HG03039 (cell line): ENCODE measurements around the gene EID1.

Source experiments
- ATAC-seq: cut with Tn5 transposase; IDR thresholded peaks from one replicate; pipeline ENCODE4 v1.9.1; 2021; ENCODE audit warnings: mild to moderate bottlenecking, moderate library complexity; ENCODE audit not compliant: unreplicated experiment

The EID1 gene

DNA sequence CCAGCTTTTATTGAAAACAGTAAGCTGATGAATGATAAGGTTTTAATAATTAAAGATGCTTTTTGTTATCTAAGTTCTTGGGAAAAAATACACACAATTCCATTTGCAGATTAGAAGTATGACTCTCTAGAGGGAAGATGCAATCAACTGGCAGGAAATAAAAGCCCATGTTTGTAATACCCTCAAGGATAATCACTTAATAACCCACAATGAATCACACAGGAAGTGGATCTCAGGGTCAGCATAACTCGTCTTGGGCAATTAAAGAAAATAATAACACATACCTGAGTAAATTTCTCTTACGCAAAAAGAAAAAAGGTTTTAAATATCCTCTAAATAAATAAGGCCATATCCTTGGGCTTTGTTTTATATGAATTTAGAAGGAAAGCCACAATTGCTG lies 9.4 kb upstream of the EID1 start:
- ATAC-seq = no peak

DNA sequence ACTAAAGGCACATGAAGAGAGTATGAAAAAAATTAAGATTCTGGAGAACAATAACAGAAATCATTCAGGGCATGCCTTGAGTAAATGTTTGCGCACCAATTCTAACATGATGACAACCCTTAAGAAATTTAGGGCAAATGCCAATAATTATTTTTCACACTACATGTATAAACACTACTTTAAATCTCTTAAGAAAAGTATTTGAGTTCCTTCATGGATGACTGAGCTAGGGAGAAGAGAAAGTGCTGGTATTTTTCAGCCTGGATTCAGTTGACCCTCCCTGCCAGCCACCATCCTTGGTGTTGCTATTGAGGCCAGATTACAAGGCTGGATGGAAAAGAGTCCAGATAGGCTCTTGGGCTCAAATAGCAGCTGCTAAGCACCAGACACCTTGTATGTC lies 8.0 kb upstream of the EID1 start:
- no peak for ATAC-seq

DNA sequence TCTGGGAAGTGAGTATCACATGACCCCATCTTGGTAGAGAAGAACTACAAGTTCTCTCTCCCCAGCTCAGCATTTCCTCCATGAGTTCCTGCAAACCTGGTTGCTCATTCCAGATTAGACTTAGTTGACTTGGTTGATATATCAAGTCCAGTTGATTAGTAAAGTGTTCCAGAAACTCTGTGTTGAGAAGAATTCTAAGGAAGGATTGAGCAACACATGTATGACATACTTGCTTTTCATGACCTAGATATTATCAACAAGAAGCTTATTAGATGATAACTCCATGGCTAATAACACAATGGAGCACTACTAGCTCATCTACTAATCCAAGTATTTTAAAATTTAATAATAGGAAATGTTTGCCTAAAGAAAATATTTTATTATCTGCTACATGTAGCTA lies 6.4 kb upstream of the EID1 start:
- ATAC-seq = no peak

DNA sequence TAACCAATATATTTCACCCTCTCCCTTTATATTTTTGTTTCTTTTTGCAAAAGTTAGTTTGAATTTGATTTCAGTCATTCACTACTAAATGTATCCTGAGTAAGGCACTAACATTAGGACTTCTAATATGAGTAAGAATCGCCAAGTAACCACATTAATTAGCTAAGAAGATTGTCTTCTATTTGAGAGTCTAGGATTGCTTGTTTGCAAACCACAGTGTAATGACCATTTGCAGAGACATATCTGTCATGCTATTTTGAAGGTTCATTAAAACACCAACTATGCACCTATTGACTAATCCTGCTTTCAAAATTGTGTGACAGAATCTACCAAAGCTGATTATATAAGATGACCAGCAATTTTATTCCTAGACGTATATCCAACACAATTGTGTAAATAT lies 5.3 kb upstream of the EID1 start:
- no peak for ATAC-seq

DNA sequence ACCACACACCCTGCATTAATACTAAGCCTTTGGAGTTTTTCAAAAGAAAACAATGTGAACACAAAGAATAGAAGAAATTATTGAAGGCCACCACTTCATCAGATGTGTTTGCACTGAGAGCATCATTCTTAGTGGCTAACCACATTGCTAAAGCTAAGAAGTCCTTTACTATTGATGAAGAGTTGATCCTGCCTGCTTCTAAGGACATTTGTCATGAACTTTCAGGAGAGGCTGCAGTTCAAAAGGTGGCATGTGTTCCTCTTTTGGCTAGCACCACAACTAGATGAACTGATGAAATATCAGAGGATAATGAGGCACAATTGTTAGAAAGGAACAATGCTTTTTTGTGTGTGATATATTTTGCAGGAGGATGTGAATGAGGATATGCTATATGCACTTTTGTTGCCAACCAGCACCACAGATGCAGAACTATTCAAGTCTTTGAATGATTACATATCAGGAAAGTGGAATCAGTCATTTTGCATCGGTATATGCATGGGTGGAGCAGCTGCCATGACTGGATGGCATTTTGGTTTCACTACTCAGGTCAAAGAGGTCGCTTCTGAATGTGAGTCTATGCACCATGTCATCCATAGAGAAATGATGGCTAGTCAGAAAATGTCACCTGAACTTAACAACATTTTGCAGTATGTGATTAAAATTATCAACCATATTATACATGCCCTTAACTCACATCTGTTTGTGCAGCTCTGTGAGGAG lies 2.5 kb upstream of the EID1 start:
- no peak for ATAC-seq

DNA sequence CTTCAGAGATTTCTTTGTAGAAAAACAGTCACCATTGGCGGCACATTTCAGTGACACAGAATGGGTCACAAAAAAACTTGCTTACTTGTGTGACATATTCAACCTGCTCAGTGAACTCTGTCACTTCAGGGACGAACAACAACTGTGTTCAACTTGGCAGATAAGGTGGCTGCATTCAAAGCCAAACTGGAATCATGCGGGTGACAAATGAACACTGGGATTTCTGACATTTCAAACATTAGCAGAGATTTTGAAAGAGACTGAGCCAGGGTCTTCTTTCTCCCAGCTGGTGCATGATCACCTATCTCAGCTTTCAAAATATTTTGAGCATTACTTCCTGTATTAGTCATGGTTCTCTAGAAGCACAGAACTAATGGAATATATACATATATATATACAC lies 1.9 kb upstream of the EID1 start:
- no peak for ATAC-seq

DNA sequence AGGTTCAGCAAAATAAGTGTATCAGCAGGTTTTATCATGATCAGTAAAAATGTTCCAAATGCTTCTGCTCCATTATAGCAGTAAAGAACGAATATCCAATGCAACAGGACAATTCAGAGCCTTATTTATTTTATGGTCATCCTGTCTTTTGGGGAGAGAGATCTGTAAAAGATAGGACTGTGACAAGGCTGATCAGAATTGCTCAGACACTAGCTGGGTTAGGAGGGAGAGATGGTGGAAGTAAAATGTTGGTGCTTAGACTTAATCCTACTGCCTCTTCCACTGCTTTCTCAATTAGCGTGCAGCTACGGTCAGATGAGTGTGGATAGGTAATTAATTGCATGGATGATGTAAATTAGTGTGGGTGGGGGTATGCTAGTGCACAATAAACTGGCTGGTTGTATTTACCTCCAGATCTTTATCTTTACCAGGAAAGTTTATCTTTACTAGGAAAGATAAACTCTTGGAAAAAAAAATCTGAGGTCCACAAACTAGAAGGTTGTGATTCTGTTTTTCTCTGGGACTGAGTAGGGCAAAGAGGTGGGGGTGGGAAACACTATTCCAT lies 2.2 kb downstream of the EID1 start:
- no peak for ATAC-seq

DNA sequence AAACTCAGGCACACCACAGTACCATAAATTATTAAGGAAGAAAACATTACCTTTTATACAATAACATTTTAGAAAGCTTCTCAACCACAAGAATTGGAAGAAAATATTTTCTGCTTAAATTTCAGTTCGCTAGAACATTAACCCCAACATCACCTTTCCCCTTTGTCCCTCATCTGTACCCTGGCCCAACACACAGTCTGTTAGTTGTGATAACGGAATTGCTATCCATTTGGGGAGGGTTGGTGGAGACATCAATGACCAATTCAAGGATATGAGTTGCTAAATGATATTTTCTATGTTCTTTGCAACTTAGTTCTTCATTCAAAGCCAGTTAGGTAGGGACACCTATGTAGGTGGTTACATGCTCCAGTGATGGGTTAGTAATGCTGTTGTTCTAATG lies 5.8 kb downstream of the EID1 start:
- ATAC-seq = no peak

DNA sequence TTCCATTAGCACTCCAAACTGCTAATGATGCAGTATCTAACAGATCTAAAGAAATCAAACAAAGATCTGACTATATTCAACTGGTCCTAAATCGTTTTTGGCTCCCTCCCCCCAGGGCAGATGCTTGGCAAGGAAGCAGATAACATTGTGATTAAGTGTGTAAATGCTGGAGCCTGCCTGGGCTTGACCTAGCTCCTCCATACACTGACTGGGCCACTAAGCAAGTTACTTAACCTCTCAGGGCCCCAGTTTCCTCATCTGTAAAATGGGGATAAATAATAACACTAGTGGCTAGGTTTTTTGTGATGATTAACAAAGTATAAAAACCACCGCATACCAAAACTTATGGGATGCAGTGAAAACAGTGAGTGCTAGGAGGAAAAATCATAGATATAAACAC lies 9.2 kb downstream of the EID1 start:
- no peak for ATAC-seq

DNA sequence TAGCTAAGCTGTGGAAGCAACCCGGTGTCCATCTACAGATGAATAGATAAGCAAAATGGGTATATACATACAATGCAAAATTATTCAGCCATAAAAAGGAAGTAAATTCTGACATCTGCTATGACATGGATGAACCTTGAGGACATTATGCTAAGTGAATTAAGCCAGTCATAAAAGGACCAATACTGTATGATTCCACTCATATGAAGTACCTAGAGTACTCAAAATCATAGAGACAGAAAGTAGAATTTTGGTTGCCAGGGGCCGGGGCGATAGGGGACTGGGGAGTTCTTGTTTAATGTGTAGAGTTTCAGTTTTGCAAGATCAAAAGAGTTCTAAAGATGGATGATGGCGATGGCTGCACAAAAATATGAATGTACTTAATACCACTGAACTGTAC lies 10.3 kb downstream of the EID1 start:
- ATAC-seq = no peak

DNA sequence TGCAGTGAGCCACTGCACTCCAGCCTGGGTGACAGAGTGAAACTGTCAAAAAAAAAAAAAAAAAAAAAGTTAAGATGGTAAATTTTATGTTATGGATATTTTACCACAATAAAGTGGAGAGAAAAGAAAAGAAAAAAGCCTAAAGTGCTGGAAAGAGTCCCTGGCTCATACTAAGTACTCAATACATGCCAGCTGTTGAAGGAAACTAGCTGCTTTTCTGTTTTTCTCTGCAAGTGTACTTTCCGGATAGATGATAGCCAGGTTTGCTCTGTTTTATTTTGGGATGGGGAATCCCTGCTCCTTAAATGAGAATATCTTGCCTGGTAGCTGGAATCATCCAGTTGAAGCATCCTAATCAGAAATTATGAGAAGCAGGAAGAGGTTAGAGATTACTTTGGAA lies 10.9 kb downstream of the EID1 start:
- no peak for ATAC-seq

DNA sequence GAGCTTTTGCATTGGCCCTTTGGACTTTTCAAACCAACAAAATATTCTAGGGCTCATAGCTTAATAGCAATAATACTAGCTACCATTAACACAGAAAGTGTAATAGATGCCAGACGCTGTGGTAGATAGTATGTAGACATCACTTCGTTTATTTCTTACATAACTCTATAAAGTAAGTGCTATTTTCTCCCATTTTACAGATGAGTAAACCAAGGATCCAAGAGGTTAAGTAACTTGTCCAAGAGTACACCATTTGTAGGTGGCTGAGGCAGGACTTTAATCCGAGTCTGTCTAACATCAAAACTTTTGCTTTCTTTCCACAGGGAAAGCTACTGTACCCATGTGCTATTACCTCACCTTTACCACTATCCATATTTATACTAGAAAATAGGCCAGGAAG lies 12.0 kb downstream of the EID1 start:
- ATAC-seq = no peak

DNA sequence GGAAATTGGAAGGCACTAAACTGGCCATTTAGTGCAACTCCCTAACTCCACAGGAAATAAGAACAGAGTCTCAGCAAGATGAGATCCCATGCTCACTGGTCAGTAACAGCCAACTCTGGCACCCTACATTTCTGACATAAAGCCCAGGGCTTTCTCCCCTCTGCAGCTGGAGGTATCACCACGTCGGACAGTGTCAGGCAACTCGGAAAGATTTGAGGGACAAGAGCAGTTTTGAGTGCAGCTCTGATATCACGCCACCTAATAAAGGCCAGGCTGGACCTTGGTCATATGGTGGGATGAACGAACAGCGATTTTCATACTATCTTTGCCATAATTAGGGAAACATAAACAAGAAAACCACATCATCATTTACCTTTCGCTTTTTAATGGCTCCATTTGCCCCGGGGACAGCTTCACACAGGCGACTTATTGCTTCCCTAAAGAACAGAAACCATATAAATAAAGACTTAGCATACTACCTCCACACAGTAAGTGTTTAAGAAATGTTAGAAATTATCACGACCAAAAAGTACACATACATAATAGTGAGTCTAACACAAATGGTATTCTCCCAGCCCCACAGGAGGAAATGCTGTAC lies 12.5 kb downstream of the EID1 start:
- no peak for ATAC-seq

DNA sequence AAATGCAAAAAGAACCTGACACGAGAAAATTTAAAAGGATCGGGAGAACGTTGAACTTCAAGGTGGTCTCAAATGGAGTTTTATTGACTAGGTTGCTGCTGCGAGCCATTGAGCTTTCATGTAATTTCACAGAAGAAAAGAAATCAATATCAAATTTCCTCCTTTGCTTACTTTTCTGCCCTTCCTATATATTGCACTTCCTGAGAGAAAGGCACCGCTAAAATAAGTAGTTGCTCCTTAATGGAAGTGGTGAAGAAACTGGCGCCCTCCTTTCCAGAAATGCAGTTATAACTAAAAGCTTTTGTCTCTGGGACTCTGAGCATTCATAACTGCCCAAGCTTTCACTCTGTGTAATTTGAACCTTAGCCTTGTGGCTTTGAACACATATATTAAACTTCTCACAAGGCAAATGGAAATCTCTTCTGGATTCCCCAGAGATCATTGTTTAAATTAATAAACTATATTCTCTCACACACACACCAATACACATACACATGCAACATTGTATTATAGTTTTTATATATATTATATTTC lies 13.4 kb downstream of the EID1 start:
- no peak for ATAC-seq

DNA sequence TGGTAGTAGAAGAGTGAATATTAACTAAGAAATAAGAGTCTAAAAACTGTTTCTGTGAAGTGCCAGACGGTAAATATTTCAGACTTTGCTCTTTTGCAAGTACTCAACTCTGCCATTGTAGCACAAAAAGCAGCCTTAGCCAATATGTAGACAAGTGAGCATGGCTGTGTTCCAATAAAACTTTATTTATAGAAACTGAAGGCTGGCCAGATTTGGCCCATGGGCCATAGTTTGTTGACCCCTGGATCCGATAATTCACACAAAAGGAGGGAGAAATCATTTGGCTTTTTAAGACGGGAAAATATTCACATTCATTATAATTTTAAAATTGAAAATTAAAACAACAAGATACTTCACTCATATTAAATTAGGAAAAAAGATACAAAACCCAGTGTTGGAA lies 15.4 kb downstream of the EID1 start:
- no peak for ATAC-seq

DNA sequence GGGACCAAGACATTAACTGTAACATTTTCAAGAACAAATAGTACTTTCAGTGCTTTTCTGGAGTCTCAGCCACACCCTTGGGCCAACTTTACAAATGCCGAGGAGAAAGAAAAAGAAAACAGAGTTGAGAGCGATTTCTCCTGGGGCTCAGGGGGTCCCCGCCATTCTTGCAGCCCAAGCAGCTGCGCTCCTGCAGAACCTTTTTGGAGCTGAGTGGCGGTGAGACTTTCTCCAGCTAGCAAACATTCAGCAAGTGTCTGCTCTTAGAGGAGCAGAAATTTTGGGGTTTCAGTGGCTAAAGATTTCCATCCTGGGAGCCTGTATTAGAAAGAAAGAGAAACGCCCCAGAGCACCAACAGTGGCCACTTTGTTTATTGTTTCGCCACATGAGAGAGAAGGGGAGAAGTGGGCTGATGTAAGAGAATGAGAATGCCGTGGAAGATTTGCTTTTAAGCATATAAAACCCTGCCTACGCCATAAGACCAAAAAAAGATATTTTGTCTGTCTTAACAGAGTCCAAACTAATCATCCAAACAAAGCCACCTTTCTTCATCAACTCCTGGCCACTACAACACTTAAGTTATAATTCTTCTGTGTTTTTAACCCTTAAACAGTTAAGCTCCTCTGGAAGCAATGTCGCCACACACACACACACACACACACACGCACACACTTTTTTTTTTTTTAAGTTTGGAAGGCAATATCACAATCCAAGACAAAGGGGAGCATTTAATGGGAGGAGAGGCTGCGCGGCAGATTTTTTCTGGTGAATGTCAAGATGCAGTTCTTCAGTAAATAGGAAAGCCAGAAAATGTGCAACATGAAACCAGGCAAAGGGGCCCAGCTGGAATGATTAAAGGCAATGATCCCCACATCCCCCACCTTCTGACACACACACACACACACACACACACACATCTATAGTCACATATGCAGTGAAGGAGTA lies 19.2 kb downstream of the EID1 start:
- no peak for ATAC-seq

DNA sequence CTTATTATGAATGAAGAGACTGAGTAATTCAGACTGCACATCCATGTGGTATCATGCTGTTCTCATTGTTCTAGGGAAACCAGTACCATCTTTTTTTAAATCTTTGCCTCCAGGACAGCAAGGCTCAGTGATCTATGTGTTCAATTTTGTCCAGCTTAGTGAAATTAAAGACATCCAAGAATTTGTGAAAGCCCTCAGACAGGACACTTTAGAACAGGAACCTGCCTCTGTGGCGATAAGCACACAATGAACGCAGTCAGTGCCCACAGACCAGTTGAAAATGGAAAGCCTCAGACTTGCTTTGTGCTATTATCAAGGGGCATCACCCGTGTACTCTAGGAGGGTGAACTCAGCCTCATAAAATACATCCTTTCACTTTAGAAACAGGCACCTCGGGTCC lies 20.1 kb downstream of the EID1 start:
- no peak for ATAC-seq

DNA sequence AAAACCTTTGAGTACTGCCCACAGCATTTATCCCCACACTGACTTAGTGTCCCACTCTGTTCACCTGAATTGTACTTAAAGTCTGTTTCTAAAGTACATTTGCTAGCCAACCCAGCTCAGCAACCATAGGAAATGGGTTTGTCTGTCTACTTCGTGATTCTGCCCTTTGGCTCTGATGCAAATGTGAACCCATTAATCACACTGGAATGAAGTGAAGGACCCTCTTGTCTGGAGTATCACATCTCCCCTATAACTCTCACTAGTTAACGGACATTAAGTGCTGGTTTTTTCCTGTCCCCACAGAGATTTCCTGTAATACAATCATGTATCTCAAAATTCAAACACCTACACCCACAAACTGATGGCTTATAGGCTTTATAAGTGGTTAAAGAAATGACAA lies 20.5 kb downstream of the EID1 start:
- ATAC-seq = no peak

DNA sequence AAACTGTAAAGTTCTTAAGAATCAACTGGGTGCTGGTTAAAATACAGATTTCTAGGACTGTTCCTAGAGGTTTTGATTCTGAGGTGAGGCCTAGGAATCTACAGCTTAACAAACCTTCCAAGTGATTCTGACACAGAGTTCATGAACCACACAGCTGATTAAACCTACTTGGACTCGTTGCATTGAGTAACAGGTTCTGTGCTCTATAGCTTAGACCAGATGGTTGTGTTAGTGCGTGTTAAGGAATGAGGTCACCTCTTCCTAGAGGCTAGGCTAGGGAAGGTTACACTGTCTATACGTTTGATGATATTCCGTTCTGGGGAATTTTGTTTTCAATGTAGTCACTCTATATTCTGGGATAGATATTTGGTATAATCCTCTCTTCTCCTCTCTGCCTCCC lies 21.9 kb downstream of the EID1 start:
- ATAC-seq = no peak

DNA sequence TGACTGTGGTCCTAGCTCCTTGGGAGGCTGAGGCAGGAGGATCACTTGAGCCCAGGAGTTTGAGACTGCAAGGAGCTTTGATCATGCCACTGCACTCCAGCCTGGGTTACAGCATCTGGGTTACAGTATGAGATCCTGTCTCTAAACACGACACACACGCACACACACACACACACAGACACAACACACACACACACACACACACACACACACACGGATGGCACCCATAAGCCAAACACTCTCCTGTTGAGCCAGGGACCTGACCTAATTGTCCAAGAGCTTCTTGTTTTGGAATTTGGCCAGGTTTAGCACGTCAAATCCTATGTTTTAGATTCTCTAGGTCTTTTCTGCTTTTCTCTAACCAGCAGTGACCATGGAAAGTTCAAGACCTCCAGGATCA lies 26.8 kb downstream of the EID1 start:
- no peak for ATAC-seq

DNA sequence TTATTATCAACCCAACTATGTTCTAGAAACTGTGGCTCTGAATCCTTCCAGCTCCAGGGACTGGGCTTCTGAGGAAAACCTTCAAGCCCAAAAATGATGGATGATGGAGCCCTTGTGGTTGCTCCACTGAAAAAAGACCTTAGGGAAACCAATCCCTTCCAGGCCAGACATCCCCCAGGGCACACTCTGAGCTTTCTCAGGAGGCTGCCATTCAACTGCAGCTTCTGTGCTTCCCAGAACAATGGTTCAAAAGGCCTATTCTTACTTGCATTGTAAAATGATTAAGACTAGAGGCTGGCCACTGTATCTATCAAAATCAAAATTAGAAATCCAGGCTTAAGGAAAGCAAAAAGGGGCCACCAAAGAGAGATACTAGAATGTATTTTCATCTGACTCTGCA lies 27.3 kb downstream of the EID1 start:
- no peak for ATAC-seq
